GM12878 (cell line): Measurements from ENCODE around the gene ZNF574. TPM values are rescaled to one million over a fixed set of nuclear protein-coding genes. Genes with fewer than 3 reads are reported as not detected.

Source experiments
- ATAC-seq: fragments of 200-7000 bp; cut with Tn5 transposase; 3 replicates; pipeline ENCODE4 v1.9.1; 2020; ENCODE audit warnings: mild to moderate bottlenecking, moderate library complexity
- BruUV-seq: library from RNA; stranded (reverse); fragments of 400-500 nt; replicated peaks from 2 replicates; lab custom pipeline; 2021; lab: Mats Ljungman, UMichigan
- CTCF ChIA-PET: fragments of 300-600 bp; sonication (Branson Sonifier 250); formaldehyde crosslinking; extraction: SDS; loops from one replicate; lab custom pipeline; 2021; ENCODE audit warnings: inconsistent platforms; lab: Yijun Ruan, JAX
- POLR2A ChIA-PET: fragments of 350-600 bp; formaldehyde crosslinking; extraction: SDS; loops from one replicate; lab custom pipeline; 2021; ENCODE audit warnings: inconsistent platforms; lab: Charles Lee
- RAD21 ChIA-PET: fragments of 300-600 bp; sonication (Branson Sonifier 250); formaldehyde crosslinking; loops from one replicate; lab custom pipeline; 2023; ENCODE audit warnings: antibody characterized with exemption; ENCODE audit not compliant: unreplicated experiment; lab: Charles Lee
- SMC1A ChIA-PET: fragments of 300-600 bp; sonication (Branson Sonifier 250); formaldehyde crosslinking; loops from one replicate; lab custom pipeline; 2023; ENCODE audit not compliant: unreplicated experiment, uncharacterized antibody; lab: Charles Lee
- DNase-seq: peaks from one replicate; pipeline ENCODE4 v3.0.0-alpha.2; 2011; ENCODE audit warnings: low read depth, low spot score
- FAIRE-seq: peaks from 3 replicates; lab custom pipeline; 2011; peaks lifted over from hg19 to GRCh38; lab: Jason Lieb, UNC
- H2AFZ ChIP-seq: 2 replicates; pipeline ENCODE4 v1.6.0; 2011; ENCODE audit warnings: low read depth, low read length, control low read depth; ENCODE audit not compliant: control insufficient read depth
- H3K27ac ChIP-seq: 2 replicates; pipeline ENCODE4 v1.5.1; 2011; ENCODE audit warnings: control low read depth; ENCODE audit not compliant: control insufficient read depth, insufficient read depth
- H3K27me3 ChIP-seq, 2 experiments: replicated peaks in 1 of 2; 2 replicates each; pipeline versions ENCODE4 v1.6.0 to v1.6.1; 2011; ENCODE audit warnings: low read length in 1 of 2; ENCODE audit not compliant: control insufficient read depth in 2 of 2, insufficient read depth in 2 of 2
- H3K36me3 ChIP-seq, 2 experiments: 2 replicates each; pipeline ENCODE4 v1.5.1; 2011; ENCODE audit warnings: low read length in 1 of 2; ENCODE audit not compliant: control insufficient read depth in 2 of 2, insufficient read depth in 2 of 2
- H3K4me1 ChIP-seq: 2 replicates; pipeline ENCODE4 v1.6.1; 2011; ENCODE audit warnings: mild to moderate bottlenecking, low read length, moderate library complexity, mixed read lengths; ENCODE audit not compliant: control insufficient read depth, insufficient read depth
- H3K4me2 ChIP-seq: 2 replicates; pipeline ENCODE4 v1.6.0; 2011; ENCODE audit warnings: control low read depth; ENCODE audit not compliant: control insufficient read depth, insufficient read depth
- H3K4me3 ChIP-seq: fragments of 200-600 bp; sonication (generic); 2 replicates; pipeline ENCODE4 v1.5.1; 2016
- H3K79me2 ChIP-seq: 2 replicates; pipeline ENCODE4 v1.6.0; 2011; ENCODE audit warnings: low read length; ENCODE audit not compliant: control insufficient read depth, insufficient read depth
- H3K9ac ChIP-seq: 2 replicates; pipeline ENCODE4 v1.8.0; 2011; ENCODE audit warnings: low read length, control low read depth, mixed read lengths; ENCODE audit not compliant: control insufficient read depth, insufficient read depth
- H3K9me3 ChIP-seq: replicated peaks from 3 replicates; pipeline ENCODE4 v1.5.1; 2011; ENCODE audit warnings: mild to moderate bottlenecking, low read length; ENCODE audit not compliant: control insufficient read depth, insufficient read depth
- H4K20me1 ChIP-seq: 2 replicates; pipeline ENCODE4 v1.6.0; 2011; ENCODE audit not compliant: control insufficient read depth, insufficient read depth
- CHD2 ChIP-seq: IDR thresholded peaks from 2 replicates; pipeline ENCODE4 v1.6.1; 2011; ENCODE audit warnings: low read depth, low read length, improper control_type of control experiment, borderline replicate concordance
- EGR1 ChIP-seq, 2 experiments: IDR thresholded peaks; 1 replicate in 1 of 2; 2 replicates in 1 of 2; pipeline ENCODE4 v1.6.1; 2011 to 2012; ENCODE audit warnings: low read depth in 2 of 2, low read length in 2 of 2, borderline replicate concordance in 1 of 2, mild to moderate bottlenecking in 1 of 2, moderate library complexity in 1 of 2
- EP300 ChIP-seq, 2 experiments: fragments of 150-350 bp in 1 of 2; IDR thresholded peaks; 2 replicates each; pipeline ENCODE4 v1.6.1; 2011 to 2012; ENCODE audit warnings: low read depth in 2 of 2, low read length in 2 of 2, borderline replicate concordance in 1 of 2, improper control_type of control experiment in 1 of 2, inconsistent platforms in 1 of 2; ENCODE audit not compliant: control insufficient read depth in 1 of 2
- FOXK2 ChIP-seq: fragments of 450-650 bp; IDR thresholded peaks from 2 replicates; pipeline ENCODE4 v1.6.1; 2017; ENCODE audit warnings: mild to moderate bottlenecking, moderate library complexity
- HCFC1 ChIP-seq: fragments of 150-350 bp; IDR thresholded peaks from 2 replicates; pipeline ENCODE4 v1.6.1; 2014; ENCODE audit warnings: low read length
- JUND ChIP-seq: IDR thresholded peaks from 2 replicates; pipeline ENCODE4 v1.6.1; 2012; ENCODE audit warnings: low read depth, mild to moderate bottlenecking, low read length, improper control_type of control experiment, moderate library complexity
- KDM1A ChIP-seq: fragments of 200-600 bp; sonication (generic); IDR thresholded peaks from 2 replicates; pipeline ENCODE4 v1.6.1; 2016; ENCODE audit warnings: borderline replicate concordance
- SIN3A ChIP-seq: IDR thresholded peaks from 2 replicates; pipeline ENCODE4 v1.6.1; 2012; ENCODE audit warnings: low read depth, low read length, improper control_type of control experiment
- YBX1 ChIP-seq: fragments of 450-650 bp; IDR thresholded peaks from 2 replicates; pipeline ENCODE4 v1.6.1; 2016; ENCODE audit warnings: antibody characterized with exemption
- ZNF24 ChIP-seq: fragments of 450-650 bp; IDR thresholded peaks from 2 replicates; pipeline ENCODE4 v1.6.1; 2017; ENCODE audit warnings: antibody characterized with exemption, mild to moderate bottlenecking
- WGBS: methylation state at CpG from one replicate; pipeline ENCODE4 v1.1.6; 2016; ENCODE audit warnings: low lambda C conversion rate; ENCODE audit not compliant: insufficient replicate concordance, insufficient coverage; ENCODE audit errors: missing lambda C conversion rate; 5-methylcytosine and 5-hydroxymethylcytosine counted together
- in situ Hi-C: fragments of 300-500 bp; cut with MboI; formaldehyde crosslinking; loops from 9 replicates; pipeline ENCODE4 v1.14.3; 2018; ENCODE audit warnings: mixed read lengths
- intact Hi-C: fragments of 100-400 bp; cut with micrococcal nuclease; formaldehyde crosslinking; loops from one replicate; pipeline ENCODE4 v1.14.2; 2022; ENCODE audit not compliant: unreplicated experiment
- polyA plus RNA-seq, 11 experiments: library from polyadenylated mRNA; depleted of rRNA in 4 of 11; unstranded in 6 of 11; stranded (reverse) in 5 of 11; fragments of >200 nt; fragmentation: Nextera tagmentation in 4 of 11; fragmentation: Illumina TruSeq in 1 of 11; extraction: Ambion mirVana in 4 of 11; extraction: Trizol in 1 of 11; gene quantifications; 1 replicate in 1 of 11; 2 replicates in 10 of 11; pipeline versions ENCODE4 v1.2.1 to v1.2.3, GENCODE V29; 2011 to 2016; ENCODE audit warnings: inconsistent platforms in 2 of 11, missing spikeins in 2 of 11, low read depth in 1 of 11
- total RNA-seq, 4 experiments: library from RNA; depleted of rRNA in 3 of 4; stranded (reverse); fragments of >200 nt in 3 of 4; fragmentation: Illumina TruSeq in 1 of 4; extraction: Trizol in 1 of 4; gene quantifications; 2 replicates each; pipeline versions ENCODE4 v1.2.1 to v1.2.3, GENCODE V29; 2013 to 2021
- TF ChIP-seq, protein P1 (sequence below), 3 experiments: IDR thresholded peaks in 2 of 3; conservative IDR thresholded peaks in 1 of 3; 2 replicates each; pipeline ENCODE4 v1.5.1; 2011; ENCODE audit warnings: low read depth in 3 of 3, low read length in 3 of 3, mild to moderate bottlenecking in 3 of 3, control low read depth in 2 of 3, moderate library complexity in 2 of 3, inconsistent platforms in 1 of 3, mixed read lengths in 1 of 3; ENCODE audit not compliant: control insufficient read depth in 2 of 3, insufficient read depth in 1 of 3; ENCODE audit errors: extremely low read depth in 1 of 3
- TF ChIP-seq, protein P2 (sequence below): fragments of 450-650 bp; IDR thresholded peaks from 2 replicates; pipeline ENCODE4 v1.6.1; 2017; ENCODE audit warnings: mild to moderate bottlenecking
- TF ChIP-seq, protein P3 (sequence below): fragments of 450-650 bp; IDR thresholded peaks from 2 replicates; pipeline ENCODE4 v1.6.1; 2014; ENCODE audit warnings: mild to moderate bottlenecking

Gene ZNF574
- total and polyA plus RNA-seq, 10 of the 15 experiments (the other 5 are each of a cell fraction or from before 2014, with no cell fraction given) = 0.32 to 25.6 (median 11.4) TPM

DNA sequence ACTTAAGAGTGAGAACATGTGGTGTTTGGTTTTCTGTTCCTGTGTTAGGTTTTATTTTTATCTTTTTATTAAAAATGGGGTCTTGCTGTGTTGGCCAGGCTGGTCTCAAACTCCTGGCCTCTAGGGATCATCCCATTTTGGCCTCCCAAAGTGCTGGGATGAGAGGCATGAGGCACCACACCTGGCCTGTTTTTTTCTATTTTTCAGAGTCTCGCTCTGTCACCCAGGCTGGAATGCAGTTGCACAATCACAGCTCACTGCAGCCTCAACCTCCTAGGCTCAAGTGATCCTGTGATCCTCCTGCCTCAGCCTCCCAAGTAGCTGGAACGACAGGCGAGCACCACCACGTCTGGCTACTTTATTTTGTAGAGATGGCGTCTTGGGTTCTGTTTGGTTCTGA, 7.6 kb downstream of the ZNF574 start:
- FAIRE-seq (no peak), DNase-seq (no peak), ATAC-seq (no peak)
- 87% methylated on average over 5 of the region's 5 CpGs for WGBS
- ChIA-PET POLR2A (no interaction called here), SMC1A (no interaction called here), CTCF (no interaction called here), RAD21 (no interaction called here)
- Histone ChIP-seq H3K27me3 (no peaks in the 10 kb centered on the region), H3K4me2 (no peak overlapping the region), H3K9ac (no peak overlapping the region), H4K20me1 (no peaks in the 10 kb centered on the region), H3K79me2 (peaks cover 1% of the 10 kb centered on the region), H3K27ac (no peak overlapping the region), H2AFZ (no peak overlapping the region), H3K9me3 (no peaks in the 10 kb centered on the region), H3K4me3 (no peak overlapping the region), H3K36me3 (peaks cover 17 to 28% of the 10 kb centered on the region in 2 experiments; a peak in 3 of 4 replicates), H3K4me1 (peaks cover 8% of the 10 kb centered on the region)
- TF ChIP-seq ZNF24 = no peak
- TF ChIP-seq EP300 (IDR thresholded peaks at IDR 0.05; ENCODE audit: borderline replicate concordance in 1 of 2, control insufficient read depth in 1 of 2, low read depth in 2 of 2, low read length in 2 of 2) = no peak
- TF ChIP-seq, protein P1, sequence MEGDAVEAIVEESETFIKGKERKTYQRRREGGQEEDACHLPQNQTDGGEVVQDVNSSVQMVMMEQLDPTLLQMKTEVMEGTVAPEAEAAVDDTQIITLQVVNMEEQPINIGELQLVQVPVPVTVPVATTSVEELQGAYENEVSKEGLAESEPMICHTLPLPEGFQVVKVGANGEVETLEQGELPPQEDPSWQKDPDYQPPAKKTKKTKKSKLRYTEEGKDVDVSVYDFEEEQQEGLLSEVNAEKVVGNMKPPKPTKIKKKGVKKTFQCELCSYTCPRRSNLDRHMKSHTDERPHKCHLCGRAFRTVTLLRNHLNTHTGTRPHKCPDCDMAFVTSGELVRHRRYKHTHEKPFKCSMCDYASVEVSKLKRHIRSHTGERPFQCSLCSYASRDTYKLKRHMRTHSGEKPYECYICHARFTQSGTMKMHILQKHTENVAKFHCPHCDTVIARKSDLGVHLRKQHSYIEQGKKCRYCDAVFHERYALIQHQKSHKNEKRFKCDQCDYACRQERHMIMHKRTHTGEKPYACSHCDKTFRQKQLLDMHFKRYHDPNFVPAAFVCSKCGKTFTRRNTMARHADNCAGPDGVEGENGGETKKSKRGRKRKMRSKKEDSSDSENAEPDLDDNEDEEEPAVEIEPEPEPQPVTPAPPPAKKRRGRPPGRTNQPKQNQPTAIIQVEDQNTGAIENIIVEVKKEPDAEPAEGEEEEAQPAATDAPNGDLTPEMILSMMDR (IDR thresholded peaks at IDR 0.05 in 2 of 3, conservative IDR thresholded peaks at IDR 0.05 in 1 of 3; ENCODE audit: control insufficient read depth in 2 of 3, extremely low read depth in 1 of 3, insufficient read depth in 1 of 3, low read depth in 3 of 3, low read length in 3 of 3) = no peak
- TF ChIP-seq, protein P2, sequence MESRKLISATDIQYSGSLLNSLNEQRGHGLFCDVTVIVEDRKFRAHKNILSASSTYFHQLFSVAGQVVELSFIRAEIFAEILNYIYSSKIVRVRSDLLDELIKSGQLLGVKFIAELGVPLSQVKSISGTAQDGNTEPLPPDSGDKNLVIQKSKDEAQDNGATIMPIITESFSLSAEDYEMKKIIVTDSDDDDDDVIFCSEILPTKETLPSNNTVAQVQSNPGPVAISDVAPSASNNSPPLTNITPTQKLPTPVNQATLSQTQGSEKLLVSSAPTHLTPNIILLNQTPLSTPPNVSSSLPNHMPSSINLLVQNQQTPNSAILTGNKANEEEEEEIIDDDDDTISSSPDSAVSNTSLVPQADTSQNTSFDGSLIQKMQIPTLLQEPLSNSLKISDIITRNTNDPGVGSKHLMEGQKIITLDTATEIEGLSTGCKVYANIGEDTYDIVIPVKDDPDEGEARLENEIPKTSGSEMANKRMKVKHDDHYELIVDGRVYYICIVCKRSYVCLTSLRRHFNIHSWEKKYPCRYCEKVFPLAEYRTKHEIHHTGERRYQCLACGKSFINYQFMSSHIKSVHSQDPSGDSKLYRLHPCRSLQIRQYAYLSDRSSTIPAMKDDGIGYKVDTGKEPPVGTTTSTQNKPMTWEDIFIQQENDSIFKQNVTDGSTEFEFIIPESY = no peak
- TF ChIP-seq HCFC1 = no peak
- no peak for TF ChIP-seq KDM1A
- TF ChIP-seq SIN3A = no peak
- TF ChIP-seq JUND = no peak
- no peak for TF ChIP-seq EGR1 (IDR thresholded peaks at IDR 0.05; ENCODE audit: borderline replicate concordance in 1 of 2, low read depth in 2 of 2, low read length in 2 of 2)
- TF ChIP-seq, protein P3, sequence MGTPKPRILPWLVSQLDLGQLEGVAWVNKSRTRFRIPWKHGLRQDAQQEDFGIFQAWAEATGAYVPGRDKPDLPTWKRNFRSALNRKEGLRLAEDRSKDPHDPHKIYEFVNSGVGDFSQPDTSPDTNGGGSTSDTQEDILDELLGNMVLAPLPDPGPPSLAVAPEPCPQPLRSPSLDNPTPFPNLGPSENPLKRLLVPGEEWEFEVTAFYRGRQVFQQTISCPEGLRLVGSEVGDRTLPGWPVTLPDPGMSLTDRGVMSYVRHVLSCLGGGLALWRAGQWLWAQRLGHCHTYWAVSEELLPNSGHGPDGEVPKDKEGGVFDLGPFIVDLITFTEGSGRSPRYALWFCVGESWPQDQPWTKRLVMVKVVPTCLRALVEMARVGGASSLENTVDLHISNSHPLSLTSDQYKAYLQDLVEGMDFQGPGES = no peak
- no peak for TF ChIP-seq CHD2
- TF ChIP-seq FOXK2 = no peak
- no peak for TF ChIP-seq YBX1
- no TSS peak for BruUV-seq
- in situ Hi-C loops (no loop called here), intact Hi-C loops (no loop called here)
